GM23338 (cell line): Measurements from ENCODE around the gene HIVEP3. TPM values are rescaled to one million over a fixed set of nuclear protein-coding genes. Genes with fewer than 3 reads are reported as not detected.

Experiments
- ATAC-seq: fragments of 200-7000 bp; cut with Tn5 transposase; 3 replicates; pipeline ENCODE4 v1.9.1; 2020
- DNase-seq: peaks from one replicate; pipeline ENCODE4 v3.0.0-alpha.2; 2015; ENCODE audit warnings: low spot score
- H2AFZ ChIP-seq: fragments of 200-600 bp; sonication (generic); 2 replicates; pipeline ENCODE4 v1.8.0; 2016; ENCODE audit warnings: antibody characterized with exemption, mild to moderate bottlenecking, moderate library complexity
- H3F3A ChIP-seq: fragments of 200-600 bp; sonication (generic); replicated peaks from 2 replicates; pipeline ENCODE4 v1.8.0; 2017; ENCODE audit warnings: antibody characterized with exemption, mixed run types, low read depth
- H3K27ac ChIP-seq: fragments of 200-600 bp; sonication (generic); 2 replicates; pipeline ENCODE4 v1.6.1; 2016; ENCODE audit warnings: low read depth
- H3K27me3 ChIP-seq: fragments of 200-600 bp; sonication (generic); 2 replicates; pipeline ENCODE4 v1.8.0; 2016; ENCODE audit warnings: mild to moderate bottlenecking, mixed run types, moderate library complexity; ENCODE audit not compliant: insufficient read depth
- H3K36me3 ChIP-seq: fragments of 200-600 bp; sonication (generic); 2 replicates; pipeline ENCODE4 v1.8.0; 2016; ENCODE audit warnings: mild to moderate bottlenecking; ENCODE audit not compliant: insufficient read depth
- H3K4me1 ChIP-seq: fragments of 200-600 bp; sonication (generic); 2 replicates; pipeline ENCODE4 v1.8.0; 2016; ENCODE audit warnings: mild to moderate bottlenecking, moderate library complexity; ENCODE audit not compliant: insufficient read depth
- H3K4me2 ChIP-seq: fragments of 200-600 bp; sonication (generic); 2 replicates; pipeline ENCODE4 v1.7.1; 2017; ENCODE audit warnings: mixed run types
- H3K4me3 ChIP-seq: fragments of 200-600 bp; sonication (generic); 2 replicates; pipeline ENCODE4 v1.6.1; 2016; ENCODE audit warnings: mixed run types
- H3K79me2 ChIP-seq: fragments of 200-600 bp; sonication (generic); replicated peaks from 2 replicates; pipeline ENCODE4 v1.8.0; 2017; ENCODE audit warnings: mild to moderate bottlenecking; ENCODE audit not compliant: insufficient read depth
- H3K9me2 ChIP-seq: fragments of 200-600 bp; sonication (generic); 2 replicates; pipeline ENCODE4 v1.8.0; 2017; ENCODE audit not compliant: insufficient read depth
- H4K20me1 ChIP-seq: fragments of 200-600 bp; sonication (generic); replicated peaks from 2 replicates; pipeline ENCODE4 v1.8.0; 2017; ENCODE audit warnings: mild to moderate bottlenecking; ENCODE audit not compliant: insufficient read depth
- H3K27ac Mint-ChIP-seq: 2 replicates; pipeline ENCODE4 v1.8.0; 2020; ENCODE audit warnings: inconsistent platforms, mild to moderate bottlenecking, moderate library complexity, mixed read lengths
- H3K27me3 Mint-ChIP-seq: 3 replicates; pipeline ENCODE4 v1.8.0; 2022; ENCODE audit warnings: low read depth, mild to moderate bottlenecking, moderate library complexity, mixed read lengths, inconsistent platforms; ENCODE audit not compliant: insufficient read depth, poor library complexity
- H3K36me3 Mint-ChIP-seq: 3 replicates; pipeline ENCODE4 v1.8.0; 2021; ENCODE audit warnings: low read depth, mild to moderate bottlenecking, inconsistent platforms, moderate library complexity, mixed read lengths
- H3K4me1 Mint-ChIP-seq: 3 replicates; pipeline ENCODE4 v1.8.0; 2020; ENCODE audit warnings: mild to moderate bottlenecking, inconsistent platforms, mixed read lengths
- H3K4me3 Mint-ChIP-seq: 3 replicates; pipeline ENCODE4 v1.8.0; 2021; ENCODE audit warnings: moderate library complexity, mild to moderate bottlenecking, inconsistent platforms, mixed read lengths
- H3K9me3 Mint-ChIP-seq: 3 replicates; pipeline ENCODE4 v1.8.0; 2020; ENCODE audit warnings: moderate library complexity, mild to moderate bottlenecking, inconsistent platforms, mixed read lengths
- EZH2 ChIP-seq: fragments of 200-600 bp; sonication (generic); IDR thresholded peaks from one replicate; pipeline ENCODE4 v1.8.0; 2017; ENCODE audit warnings: antibody characterized with exemption, mild to moderate bottlenecking, low read depth; ENCODE audit not compliant: unreplicated experiment
- JUNB ChIP-seq: IDR thresholded peaks from one replicate; pipeline ENCODE4 v1.6.1; 2016; ENCODE audit warnings: antibody characterized with exemption; ENCODE audit not compliant: unreplicated experiment
- POLR2AphosphoS5 ChIP-seq: IDR thresholded peaks from 2 replicates; pipeline ENCODE4 v1.6.1; 2016; ENCODE audit warnings: antibody characterized with exemption, low read depth
- STAT1 ChIP-seq: IDR thresholded peaks from one replicate; pipeline ENCODE4 v1.6.1; 2016; ENCODE audit warnings: antibody characterized with exemption; ENCODE audit not compliant: unreplicated experiment
- ZNF331 ChIP-seq: fragments of 250-450 bp; sonication (Bioruptor Pico); IDR thresholded peaks from 2 replicates; pipeline ENCODE4 v1.5.0; 2020; ENCODE audit warnings: low read depth, mild to moderate bottlenecking, moderate library complexity
- long read RNA-seq: library from polyadenylated mRNA; unstranded; transcript quantifications from one replicate; pipeline ENCODE4 v2.0.0, GENCODE V29; 2020; ENCODE audit not compliant: unreplicated experiment
- polyA plus RNA-seq: library from polyadenylated mRNA; unstranded; fragments of >200 nt; fragmentation: Nextera tagmentation; extraction: Ambion mirVana; gene quantifications from 2 replicates; pipeline ENCODE4 v1.2.1, GENCODE V29; 2016
- total RNA-seq: library from RNA; depleted of rRNA; stranded (reverse); fragments of >200 nt; shearing (Covaris generic); gene quantifications from 2 replicates; pipeline ENCODE4 v1.2.3, GENCODE V29; 2014; rRNA removed
- TF ChIP-seq, protein P1 (sequence below), 2 experiments: fragments of 200-600 bp in 1 of 2; sonication (generic) in 1 of 2; conservative IDR thresholded peaks; 2 replicates each; pipeline versions ENCODE4 v1.5.1 to v1.6.1; 2016 to 2017; ENCODE audit warnings: antibody characterized with exemption in 2 of 2, low read depth in 2 of 2, mild to moderate bottlenecking in 2 of 2, moderate library complexity in 1 of 2
- TF ChIP-seq, protein P2 (sequence below): fragments of 250-450 bp; sonication (Bioruptor Pico); IDR thresholded peaks from 2 replicates; pipeline ENCODE4 v1.5.0; 2020; ENCODE audit warnings: mild to moderate bottlenecking, moderate library complexity

Gene HIVEP3
- 0.14 and 0.39 TPM in 2 replicates for total RNA-seq
- 0.24 and 0.30 TPM in 2 replicates for polyA plus RNA-seq
- long read RNA-seq: 0 reads

DNA sequence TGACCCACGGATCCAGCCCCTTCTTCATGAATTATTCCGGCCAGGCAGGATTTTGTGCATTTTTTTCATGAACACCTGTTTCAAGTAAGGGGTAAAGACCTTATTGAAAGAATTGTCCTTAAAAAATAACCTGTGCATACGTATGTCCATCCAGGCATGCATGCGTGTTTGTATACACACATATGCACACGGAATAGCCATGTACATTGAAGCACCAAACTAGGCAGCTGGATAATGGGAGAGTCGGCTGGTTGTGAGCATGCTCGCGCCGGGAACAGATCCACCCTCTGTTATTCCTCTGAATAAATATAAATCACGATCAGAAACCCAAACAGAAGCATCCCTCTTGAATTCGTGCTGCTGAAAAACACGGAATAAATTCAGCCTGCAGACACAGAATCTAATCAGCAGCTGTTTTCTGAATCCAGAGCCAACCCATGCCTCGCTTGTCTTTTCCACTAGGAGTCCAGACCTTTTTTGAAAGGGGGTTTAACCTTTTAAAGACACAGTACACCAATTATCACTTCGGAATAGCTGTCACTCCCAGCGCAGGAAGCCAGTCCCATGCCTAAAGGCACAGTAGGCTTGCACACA lies at the start of gene HIVEP3:
HIVEP3 (minus strand) TSS at position 473 of the 594 bp plus-strand sequence.
- H3K27me3 Mint-ChIP-seq: peaks cover 40% of the 10 kb centered on the region
- ATAC-seq (peak; percentile 34), DNase-seq (peak; percentile 67)
- no peaks in the 10 kb centered on the region; the same call in 2 of the 3 replicates for H3K9me3 Mint-ChIP-seq
- Histone ChIP-seq H3K27ac (no peak within 1 kb of the TSS), H4K20me1 (no peaks in the 10 kb centered on the region), H3K9me2 (no peaks in the 10 kb centered on the region), H3F3A (no peaks in the 10 kb centered on the region), H3K27me3 (peaks cover 45% of the 10 kb centered on the region), H3K79me2 (no peaks in the 10 kb centered on the region), H2AFZ (peak within 1 kb of the TSS; percentile 98), H3K4me2 (peak within 1 kb of the TSS; percentile 90), H3K36me3 (no peaks in the 10 kb centered on the region), H3K4me1 (peaks cover 30% of the 10 kb centered on the region), H3K4me3 (peak within 1 kb of the TSS; percentile 70)
- TF ChIP-seq, protein P1, sequence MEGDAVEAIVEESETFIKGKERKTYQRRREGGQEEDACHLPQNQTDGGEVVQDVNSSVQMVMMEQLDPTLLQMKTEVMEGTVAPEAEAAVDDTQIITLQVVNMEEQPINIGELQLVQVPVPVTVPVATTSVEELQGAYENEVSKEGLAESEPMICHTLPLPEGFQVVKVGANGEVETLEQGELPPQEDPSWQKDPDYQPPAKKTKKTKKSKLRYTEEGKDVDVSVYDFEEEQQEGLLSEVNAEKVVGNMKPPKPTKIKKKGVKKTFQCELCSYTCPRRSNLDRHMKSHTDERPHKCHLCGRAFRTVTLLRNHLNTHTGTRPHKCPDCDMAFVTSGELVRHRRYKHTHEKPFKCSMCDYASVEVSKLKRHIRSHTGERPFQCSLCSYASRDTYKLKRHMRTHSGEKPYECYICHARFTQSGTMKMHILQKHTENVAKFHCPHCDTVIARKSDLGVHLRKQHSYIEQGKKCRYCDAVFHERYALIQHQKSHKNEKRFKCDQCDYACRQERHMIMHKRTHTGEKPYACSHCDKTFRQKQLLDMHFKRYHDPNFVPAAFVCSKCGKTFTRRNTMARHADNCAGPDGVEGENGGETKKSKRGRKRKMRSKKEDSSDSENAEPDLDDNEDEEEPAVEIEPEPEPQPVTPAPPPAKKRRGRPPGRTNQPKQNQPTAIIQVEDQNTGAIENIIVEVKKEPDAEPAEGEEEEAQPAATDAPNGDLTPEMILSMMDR (conservative IDR thresholded peaks at IDR 0.05; ENCODE audit: low read depth in 2 of 2): no peak
- TF ChIP-seq EZH2: peak; percentile 2
- TF ChIP-seq ZNF331 (CRISPR knock-in tag): no peak
- no peak for TF ChIP-seq JUNB
- no peak for TF ChIP-seq POLR2AphosphoS5
- peaks cover 38% of the 10 kb centered on the region for H3K4me1 Mint-ChIP-seq
- no peaks in the 10 kb centered on the region for H3K36me3 Mint-ChIP-seq
- H3K4me3 Mint-ChIP-seq: peak within 1 kb of the TSS; percentile 78
- no peak within 1 kb of the TSS for H3K27ac Mint-ChIP-seq

DNA sequence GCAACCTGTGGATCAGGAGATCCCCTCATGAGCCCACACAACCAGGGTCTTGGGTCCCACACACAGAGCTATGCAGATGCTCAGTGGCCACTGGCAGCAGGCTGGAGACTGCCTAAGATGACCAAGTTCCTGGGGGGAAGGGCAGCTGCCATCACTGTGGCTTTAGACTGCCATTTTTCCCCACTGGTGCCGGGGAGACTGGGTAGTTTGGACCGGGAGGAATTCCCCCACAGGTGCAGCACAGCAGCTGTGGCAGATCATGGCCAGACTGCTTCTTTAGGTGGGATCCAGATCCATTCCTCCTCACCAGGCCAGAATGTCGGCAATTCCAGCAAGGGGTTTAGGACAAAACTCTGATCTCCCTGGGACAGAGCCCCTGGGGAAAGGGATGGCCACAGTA lies 45.7 kb upstream of the HIVEP3 start:
- H3K4me1 ChIP-seq: no peaks in the 10 kb centered on the region
- H3K36me3 ChIP-seq: no peaks in the 10 kb centered on the region
- no peak for ATAC-seq
- H3K79me2 ChIP-seq: no peaks in the 10 kb centered on the region
- peaks cover 2% of the 10 kb centered on the region for H3K27me3 Mint-ChIP-seq
- no peak overlapping the region for H3K4me2 ChIP-seq
- no peak overlapping the region for H3K27ac Mint-ChIP-seq
- H3K27ac ChIP-seq: no peak overlapping the region
- DNase-seq: no peak
- no peaks in the 10 kb centered on the region for H3K27me3 ChIP-seq
- no peak overlapping the region for H3K4me3 ChIP-seq
- H4K20me1 ChIP-seq: no peaks in the 10 kb centered on the region
- TF ChIP-seq, protein P2, sequence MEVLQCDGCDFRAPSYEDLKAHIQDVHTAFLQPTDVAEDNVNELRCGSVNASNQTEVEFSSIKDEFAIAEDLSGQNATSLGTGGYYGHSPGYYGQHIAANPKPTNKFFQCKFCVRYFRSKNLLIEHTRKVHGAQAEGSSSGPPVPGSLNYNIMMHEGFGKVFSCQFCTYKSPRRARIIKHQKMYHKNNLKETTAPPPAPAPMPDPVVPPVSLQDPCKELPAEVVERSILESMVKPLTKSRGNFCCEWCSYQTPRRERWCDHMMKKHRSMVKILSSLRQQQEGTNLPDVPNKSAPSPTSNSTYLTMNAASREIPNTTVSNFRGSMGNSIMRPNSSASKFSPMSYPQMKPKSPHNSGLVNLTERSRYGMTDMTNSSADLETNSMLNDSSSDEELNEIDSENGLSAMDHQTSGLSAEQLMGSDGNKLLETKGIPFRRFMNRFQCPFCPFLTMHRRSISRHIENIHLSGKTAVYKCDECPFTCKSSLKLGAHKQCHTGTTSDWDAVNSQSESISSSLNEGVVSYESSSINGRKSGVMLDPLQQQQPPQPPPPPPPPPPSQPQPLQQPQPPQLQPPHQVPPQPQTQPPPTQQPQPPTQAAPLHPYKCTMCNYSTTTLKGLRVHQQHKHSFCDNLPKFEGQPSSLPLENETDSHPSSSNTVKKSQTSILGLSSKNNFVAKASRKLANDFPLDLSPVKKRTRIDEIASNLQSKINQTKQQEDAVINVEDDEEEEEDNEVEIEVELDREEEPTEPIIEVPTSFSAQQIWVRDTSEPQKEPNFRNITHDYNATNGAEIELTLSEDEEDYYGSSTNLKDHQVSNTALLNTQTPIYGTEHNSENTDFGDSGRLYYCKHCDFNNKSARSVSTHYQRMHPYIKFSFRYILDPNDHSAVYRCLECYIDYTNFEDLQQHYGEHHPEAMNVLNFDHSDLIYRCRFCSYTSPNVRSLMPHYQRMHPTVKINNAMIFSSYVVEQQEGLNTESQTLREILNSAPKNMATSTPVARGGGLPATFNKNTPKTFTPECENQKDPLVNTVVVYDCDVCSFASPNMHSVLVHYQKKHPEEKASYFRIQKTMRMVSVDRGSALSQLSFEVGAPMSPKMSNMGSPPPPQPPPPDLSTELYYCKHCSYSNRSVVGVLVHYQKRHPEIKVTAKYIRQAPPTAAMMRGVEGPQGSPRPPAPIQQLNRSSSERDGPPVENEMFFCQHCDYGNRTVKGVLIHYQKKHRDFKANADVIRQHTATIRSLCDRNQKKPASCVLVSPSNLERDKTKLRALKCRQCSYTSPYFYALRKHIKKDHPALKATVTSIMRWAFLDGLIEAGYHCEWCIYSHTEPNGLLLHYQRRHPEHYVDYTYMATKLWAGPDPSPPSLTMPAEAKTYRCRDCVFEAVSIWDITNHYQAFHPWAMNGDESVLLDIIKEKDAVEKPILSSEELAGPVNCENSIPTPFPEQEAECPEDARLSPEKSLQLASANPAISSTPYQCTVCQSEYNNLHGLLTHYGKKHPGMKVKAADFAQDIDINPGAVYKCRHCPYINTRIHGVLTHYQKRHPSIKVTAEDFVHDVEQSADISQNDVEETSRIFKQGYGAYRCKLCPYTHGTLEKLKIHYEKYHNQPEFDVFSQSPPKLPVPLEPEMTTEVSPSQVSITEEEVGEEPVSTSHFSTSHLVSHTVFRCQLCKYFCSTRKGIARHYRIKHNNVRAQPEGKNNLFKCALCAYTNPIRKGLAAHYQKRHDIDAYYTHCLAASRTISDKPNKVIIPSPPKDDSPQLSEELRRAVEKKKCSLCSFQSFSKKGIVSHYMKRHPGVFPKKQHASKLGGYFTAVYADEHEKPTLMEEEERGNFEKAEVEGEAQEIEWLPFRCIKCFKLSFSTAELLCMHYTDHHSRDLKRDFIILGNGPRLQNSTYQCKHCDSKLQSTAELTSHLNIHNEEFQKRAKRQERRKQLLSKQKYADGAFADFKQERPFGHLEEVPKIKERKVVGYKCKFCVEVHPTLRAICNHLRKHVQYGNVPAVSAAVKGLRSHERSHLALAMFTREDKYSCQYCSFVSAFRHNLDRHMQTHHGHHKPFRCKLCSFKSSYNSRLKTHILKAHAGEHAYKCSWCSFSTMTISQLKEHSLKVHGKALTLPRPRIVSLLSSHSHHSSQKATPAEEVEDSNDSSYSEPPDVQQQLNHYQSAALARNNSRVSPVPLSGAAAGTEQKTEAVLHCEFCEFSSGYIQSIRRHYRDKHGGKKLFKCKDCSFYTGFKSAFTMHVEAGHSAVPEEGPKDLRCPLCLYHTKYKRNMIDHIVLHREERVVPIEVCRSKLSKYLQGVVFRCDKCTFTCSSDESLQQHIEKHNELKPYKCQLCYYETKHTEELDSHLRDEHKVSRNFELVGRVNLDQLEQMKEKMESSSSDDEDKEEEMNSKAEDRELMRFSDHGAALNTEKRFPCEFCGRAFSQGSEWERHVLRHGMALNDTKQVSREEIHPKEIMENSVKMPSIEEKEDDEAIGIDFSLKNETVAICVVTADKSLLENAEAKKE: no peak
- TF ChIP-seq, protein P1 (conservative IDR thresholded peaks at IDR 0.05; ENCODE audit: low read depth in 2 of 2): no peak
- TF ChIP-seq STAT1 (no peak), JUNB (no peak)
- no peaks in the 10 kb centered on the region for H3K36me3 Mint-ChIP-seq
- H3F3A ChIP-seq: no peaks in the 10 kb centered on the region
- no peaks in the 10 kb centered on the region; the same call in 2 of the 3 replicates for H3K9me3 Mint-ChIP-seq
- no peak overlapping the region for H2AFZ ChIP-seq
- no peak overlapping the region for H3K4me3 Mint-ChIP-seq
- peaks cover 14% of the 10 kb centered on the region; the same call in 2 of the 3 replicates for H3K4me1 Mint-ChIP-seq
- peaks cover 8% of the 10 kb centered on the region; the same call in 1 of the 2 replicates for H3K9me2 ChIP-seq
